Karpas-422 (cell line): ENCODE results near the gene ZCCHC4. TPM values are rescaled to one million over a fixed set of nuclear protein-coding genes. Genes with fewer than 3 reads are reported as not detected.
"Not testable (repeated sequence)": the region's sequence is repeated elsewhere in the genome, so short reads cannot be mapped to it uniquely, and the experiment has no call there.

ENCODE experiments used
- DNase-seq: peaks from one replicate; pipeline ENCODE4 v3.0.0-alpha.2; 2015
- H2AFZ ChIP-seq: fragments of 200-600 bp; sonication (generic); 2 replicates; pipeline ENCODE4 v1.6.1; 2014; ENCODE audit warnings: antibody characterized with exemption, low read length, mixed read lengths
- H3K27ac ChIP-seq: fragments of 200-600 bp; sonication (generic); 2 replicates; pipeline ENCODE4 v1.5.1; 2014; ENCODE audit warnings: mild to moderate bottlenecking, low read length, moderate library complexity
- H3K27me3 ChIP-seq: fragments of 200-600 bp; sonication (generic); 2 replicates; pipeline ENCODE4 v1.6.1; 2014; ENCODE audit warnings: low read length, mixed read lengths
- H3K36me3 ChIP-seq: fragments of 200-600 bp; sonication (generic); 2 replicates; pipeline ENCODE4 v1.6.1; 2014; ENCODE audit warnings: low read length, mixed read lengths; ENCODE audit not compliant: insufficient read depth
- H3K4me1 ChIP-seq: fragments of 200-600 bp; sonication (generic); 2 replicates; pipeline ENCODE4 v1.6.1; 2014; ENCODE audit warnings: mild to moderate bottlenecking, low read length, mixed read lengths
- H3K4me2 ChIP-seq: fragments of 200-600 bp; sonication (generic); 2 replicates; pipeline ENCODE4 v1.6.1; 2014; ENCODE audit warnings: low read length, low read depth, mild to moderate bottlenecking; ENCODE audit not compliant: poor library complexity, severe bottlenecking
- H3K4me3 ChIP-seq: fragments of 200-600 bp; sonication (generic); 2 replicates; pipeline ENCODE4 v1.5.1; 2014; ENCODE audit warnings: mild to moderate bottlenecking, antibody characterized with exemption, low read length, mixed read lengths
- H3K79me2 ChIP-seq: fragments of 200-600 bp; sonication (generic); 2 replicates; pipeline ENCODE4 v1.6.1; 2014; ENCODE audit warnings: mild to moderate bottlenecking, low read length, mixed read lengths
- H3K9ac ChIP-seq: fragments of 200-600 bp; sonication (generic); 2 replicates; pipeline ENCODE4 v1.6.0; 2014; ENCODE audit warnings: low read length
- H3K9me2 ChIP-seq: fragments of 200-600 bp; sonication (generic), shearing (Covaris generic); replicated peaks from 2 replicates; pipeline ENCODE4 v1.6.0; 2014; ENCODE audit warnings: mild to moderate bottlenecking, low read length, moderate library complexity; ENCODE audit not compliant: insufficient read depth
- H3K9me3 ChIP-seq: fragments of 300-700, 200-600 bp; sonication (generic); 2 replicates; pipeline ENCODE4 v1.6.1; 2014; ENCODE audit warnings: low read length, mixed read lengths
- H4K20me1 ChIP-seq: fragments of 200-600 bp; sonication (generic); 2 replicates; pipeline ENCODE4 v1.6.1; 2014; ENCODE audit warnings: mild to moderate bottlenecking, antibody characterized with exemption, low read length, low read depth; ENCODE audit not compliant: insufficient read depth
- total RNA-seq: library from RNA; depleted of rRNA; stranded (reverse); fragments of >200 nt; shearing (Covaris generic); gene quantifications from 2 replicates; pipeline ENCODE4 v1.2.3, GENCODE V29; 2014; ENCODE audit warnings: low replicate concordance

The ZCCHC4 gene
- total RNA-seq, 1 experiment from 2014 or later: 11.7 TPM

DNA sequence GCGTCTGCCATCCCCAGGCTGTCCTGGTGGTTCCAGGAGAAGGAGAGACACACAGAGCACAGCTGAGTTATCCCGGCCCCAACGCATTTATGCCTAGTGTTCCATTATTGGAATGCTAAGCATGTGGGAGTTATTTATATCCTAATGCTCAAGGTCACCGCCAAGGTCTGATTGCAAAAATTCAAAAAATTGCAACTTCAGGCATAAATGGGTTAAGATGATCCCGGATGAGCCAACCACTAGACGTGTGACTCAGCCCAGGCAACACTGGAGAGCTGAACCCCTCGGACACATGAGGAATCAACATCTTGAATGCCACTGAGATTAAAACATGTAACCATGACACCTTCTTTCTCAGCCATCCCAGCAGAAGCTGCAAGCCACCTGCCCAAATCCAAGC, 3.8 kb upstream of the ZCCHC4 start:
- no peaks in the 10 kb centered on the region for H3K9me3 ChIP-seq
- peak; percentile 20 for DNase-seq
- H3K36me3 ChIP-seq: no peaks in the 10 kb centered on the region
- H2AFZ ChIP-seq: no peak overlapping the region
- H3K9me2 ChIP-seq: no peaks in the 10 kb centered on the region
- no peaks in the 10 kb centered on the region for H4K20me1 ChIP-seq
- H3K4me3 ChIP-seq: no peak overlapping the region
- H3K9ac ChIP-seq: no peak overlapping the region
- no peak overlapping the region for H3K4me2 ChIP-seq
- peaks cover 21% of the 10 kb centered on the region for H3K4me1 ChIP-seq
- H3K27me3 ChIP-seq: no peaks in the 10 kb centered on the region
- no peak overlapping the region for H3K27ac ChIP-seq
- peaks cover 11% of the 10 kb centered on the region for H3K79me2 ChIP-seq

DNA sequence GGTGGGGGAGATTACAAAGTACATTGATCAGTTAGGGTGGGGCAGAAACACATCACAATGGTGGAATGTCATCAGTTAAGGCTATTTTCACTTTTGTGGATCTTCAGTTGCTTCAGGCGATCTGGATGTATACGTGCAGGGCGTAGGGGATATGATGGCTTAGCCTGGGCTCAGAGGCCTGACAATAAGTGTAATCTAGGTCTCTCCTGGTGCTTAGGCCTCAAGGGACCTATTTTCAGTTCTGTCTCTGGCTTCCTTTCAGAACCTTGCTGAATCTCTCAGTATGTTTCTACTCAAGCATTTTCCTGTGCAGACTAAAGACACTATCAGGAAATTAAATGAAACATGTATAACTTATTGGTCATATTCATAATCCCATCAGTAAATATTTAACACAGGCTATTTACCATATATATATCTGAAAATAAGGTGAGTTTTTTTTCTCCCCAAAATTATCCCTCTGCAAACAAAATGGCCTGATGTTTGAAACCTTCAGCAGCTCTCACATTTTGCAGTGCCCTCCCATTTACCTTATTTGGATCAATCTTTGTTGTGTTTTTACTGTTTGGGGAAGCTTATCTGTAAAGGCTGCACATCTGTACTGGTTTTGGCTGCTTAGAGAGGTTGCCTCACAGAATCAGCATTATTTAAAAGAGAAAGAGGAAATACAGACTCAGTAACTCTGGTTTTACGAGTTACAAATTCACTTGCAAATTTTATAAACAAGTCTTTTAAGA, 2.3 kb upstream of the ZCCHC4 start:
- H3K79me2 ChIP-seq: peaks cover 22% of the 10 kb centered on the region
- peak overlapping the region; percentile 44 for H3K4me2 ChIP-seq
- H2AFZ ChIP-seq: peak overlapping the region; percentile 89
- H3K27me3 ChIP-seq: no peaks in the 10 kb centered on the region
- H4K20me1 ChIP-seq: no peaks in the 10 kb centered on the region
- no peaks in the 10 kb centered on the region for H3K36me3 ChIP-seq
- no peaks in the 10 kb centered on the region for H3K9me2 ChIP-seq
- peak overlapping the region; percentile 14; the same call in 1 of the 2 replicates for H3K4me3 ChIP-seq
- H3K9me3 ChIP-seq: no peaks in the 10 kb centered on the region
- H3K9ac ChIP-seq: peak overlapping the region; percentile 48
- DNase-seq: peak; percentile 50
- H3K4me1 ChIP-seq: peaks cover 27% of the 10 kb centered on the region
- peak overlapping the region; percentile 3; the same call in 1 of the 2 replicates for H3K27ac ChIP-seq

DNA sequence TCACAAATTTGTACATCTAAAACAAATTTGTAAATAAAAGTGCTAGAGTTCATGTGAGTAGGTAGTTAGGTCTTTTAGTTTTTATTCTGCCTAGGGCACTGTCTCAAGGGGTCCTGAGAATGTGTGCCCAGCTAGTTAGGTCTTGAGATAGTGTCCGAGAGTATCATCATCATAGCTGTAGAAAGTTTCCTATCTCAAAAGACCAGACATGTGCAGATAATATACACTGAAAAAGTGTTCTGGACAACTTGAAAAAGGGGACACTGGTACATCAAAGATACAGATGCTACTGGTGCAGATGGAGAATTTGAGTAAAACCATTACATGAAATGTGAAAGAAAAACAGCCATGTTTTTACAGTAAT, 1.8 kb upstream of the ZCCHC4 start:
- H3K4me3 ChIP-seq: peak overlapping the region; percentile 14; the same call in 1 of the 2 replicates
- no peaks in the 10 kb centered on the region; the same call in 1 of the 2 replicates for H3K36me3 ChIP-seq
- peaks cover 27% of the 10 kb centered on the region for H3K4me1 ChIP-seq
- no peaks in the 10 kb centered on the region for H3K27me3 ChIP-seq
- peak overlapping the region; percentile 44 for H3K4me2 ChIP-seq
- peak overlapping the region; percentile 48 for H3K9ac ChIP-seq
- H3K9me3 ChIP-seq: no peaks in the 10 kb centered on the region
- H4K20me1 ChIP-seq: no peaks in the 10 kb centered on the region
- no peaks in the 10 kb centered on the region for H3K9me2 ChIP-seq
- H3K27ac ChIP-seq: peak overlapping the region; percentile 3; the same call in 1 of the 2 replicates
- peaks cover 22% of the 10 kb centered on the region for H3K79me2 ChIP-seq
- DNase-seq: no peak
- H2AFZ ChIP-seq: peak overlapping the region; percentile 89

DNA sequence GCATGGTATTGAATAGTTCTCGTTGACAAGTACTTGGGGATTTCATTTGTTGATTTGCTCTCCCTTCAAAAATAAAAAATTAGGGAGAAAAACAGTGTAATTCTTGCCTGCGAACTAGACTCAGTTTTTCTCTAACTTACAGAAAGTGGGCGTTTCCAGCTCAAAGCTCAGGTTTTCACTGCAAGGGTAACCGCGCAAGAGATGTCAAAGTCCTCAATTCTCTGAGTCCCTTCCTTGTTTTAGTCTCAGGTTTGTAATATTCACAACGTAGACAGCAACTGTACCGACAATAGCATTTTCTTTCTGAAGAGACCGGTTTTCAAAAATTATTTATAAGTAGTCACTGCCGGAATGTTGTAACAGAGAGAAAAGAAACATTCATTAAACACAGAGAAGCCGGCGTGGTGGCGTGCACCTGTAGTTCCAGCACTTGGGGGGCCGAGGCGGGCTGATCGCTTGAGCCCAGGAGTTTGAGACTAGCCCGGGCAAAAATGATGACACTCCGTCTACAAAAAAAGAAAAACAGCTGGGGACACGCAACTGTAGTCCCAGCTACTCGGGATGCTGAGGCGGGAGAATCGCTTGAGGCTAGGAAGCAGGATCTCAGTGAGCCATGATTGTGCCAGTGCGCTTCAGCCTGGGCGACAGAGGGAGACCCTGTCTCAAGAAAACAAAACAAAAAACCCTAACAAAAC, 774 bp downstream of the ZCCHC4 start:
- no peak overlapping the region for H3K27ac ChIP-seq
- H3K9me2 ChIP-seq: no peaks in the 10 kb centered on the region
- peak overlapping the region; percentile 82 for H3K9ac ChIP-seq
- peak overlapping the region; percentile 92 for H3K4me3 ChIP-seq
- no peaks in the 10 kb centered on the region for H3K9me3 ChIP-seq
- DNase-seq: peak; percentile 66
- H3K4me1 ChIP-seq: peaks cover 27% of the 10 kb centered on the region
- peak overlapping the region; percentile 58 for H2AFZ ChIP-seq
- H3K4me2 ChIP-seq: peak overlapping the region; percentile 81
- H3K79me2 ChIP-seq: peaks cover 29% of the 10 kb centered on the region
- no peaks in the 10 kb centered on the region; the same call in 1 of the 2 replicates for H3K36me3 ChIP-seq
- no peaks in the 10 kb centered on the region for H3K27me3 ChIP-seq
- H4K20me1 ChIP-seq: no peaks in the 10 kb centered on the region

DNA sequence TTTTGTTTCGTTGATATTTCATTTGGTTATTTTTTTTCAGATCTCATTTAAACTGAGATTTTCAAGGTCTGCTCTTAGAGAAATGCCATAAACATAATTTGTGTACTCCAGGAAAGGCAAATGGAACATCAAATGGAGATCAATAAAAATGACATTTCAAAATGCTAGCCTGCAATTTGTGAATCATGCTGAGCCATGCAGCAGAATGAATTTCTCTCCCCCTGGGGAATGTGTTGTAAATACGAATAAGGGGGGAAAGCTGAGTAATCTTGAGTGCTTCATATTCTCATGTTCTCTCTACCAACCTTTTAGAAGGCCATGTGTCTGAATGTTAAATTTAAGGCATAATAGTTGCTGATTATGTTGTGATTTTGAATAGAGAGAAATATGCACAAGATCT, 7.8 kb downstream of the ZCCHC4 start:
- H3K36me3 ChIP-seq: peaks cover 6% of the 10 kb centered on the region; the same call in 1 of the 2 replicates
- H3K9ac ChIP-seq: no peak overlapping the region
- no peaks in the 10 kb centered on the region for H3K9me3 ChIP-seq
- peaks cover 12% of the 10 kb centered on the region for H3K79me2 ChIP-seq
- H3K4me2 ChIP-seq: no peak overlapping the region
- H3K9me2 ChIP-seq: no peaks in the 10 kb centered on the region
- no peaks in the 10 kb centered on the region for H4K20me1 ChIP-seq
- H2AFZ ChIP-seq: no peak overlapping the region
- no peak overlapping the region for H3K4me3 ChIP-seq
- no peak overlapping the region for H3K27ac ChIP-seq
- no peaks in the 10 kb centered on the region for H3K27me3 ChIP-seq
- H3K4me1 ChIP-seq: no peaks in the 10 kb centered on the region
- DNase-seq: no peak

DNA sequence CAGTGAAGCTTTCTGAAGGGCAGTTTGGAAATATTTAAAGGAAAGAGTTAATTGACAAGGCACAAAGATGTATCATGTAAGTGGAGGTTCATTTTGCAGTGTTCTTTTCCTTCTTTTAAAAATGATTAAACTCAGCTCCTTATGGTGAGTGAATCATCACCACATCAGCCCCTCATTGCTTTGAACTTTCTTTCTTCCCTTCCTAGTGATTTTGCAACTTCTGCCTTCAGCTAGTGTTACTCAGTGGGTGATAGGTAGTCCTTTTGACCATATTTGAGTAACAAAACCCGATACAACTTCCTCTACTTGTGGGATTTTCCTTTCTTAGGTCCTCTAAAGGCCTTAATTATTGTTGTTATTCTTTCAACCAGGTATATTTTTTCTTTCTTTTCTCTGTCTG, 8.2 kb downstream of the ZCCHC4 start:
- H3K4me1 ChIP-seq: no peaks in the 10 kb centered on the region
- H3K9ac ChIP-seq: no peak overlapping the region
- H3K27me3 ChIP-seq: no peaks in the 10 kb centered on the region
- H3K4me2 ChIP-seq: no peak overlapping the region
- H4K20me1 ChIP-seq: no peaks in the 10 kb centered on the region
- peaks cover 6% of the 10 kb centered on the region; the same call in 1 of the 2 replicates for H3K36me3 ChIP-seq
- H3K27ac ChIP-seq: no peak overlapping the region
- H3K9me3 ChIP-seq: no peaks in the 10 kb centered on the region
- H3K79me2 ChIP-seq: peaks cover 13% of the 10 kb centered on the region
- no peaks in the 10 kb centered on the region for H3K9me2 ChIP-seq
- H3K4me3 ChIP-seq: no peak overlapping the region
- DNase-seq: no peak
- no peak overlapping the region for H2AFZ ChIP-seq

DNA sequence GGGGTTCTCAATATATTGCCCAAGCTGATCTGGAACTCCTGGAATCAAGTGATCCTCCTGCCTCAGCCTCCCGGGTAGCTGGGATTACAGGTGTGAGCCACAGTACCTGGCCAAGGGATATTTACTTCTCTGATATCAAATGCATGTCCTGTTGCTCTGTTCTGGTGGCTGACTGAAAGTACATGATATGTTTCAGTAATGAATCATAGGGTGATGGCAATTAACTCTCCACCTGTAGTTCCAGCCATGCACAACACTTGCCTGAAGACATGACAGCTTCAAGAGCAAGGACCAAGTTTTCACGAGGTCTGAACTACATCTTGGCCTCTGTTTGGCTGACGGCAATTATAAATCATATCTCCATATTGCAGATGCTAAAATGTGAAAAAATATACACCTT, 9.1 kb downstream of the ZCCHC4 start:
- DNase-seq: no peak
- Histone ChIP-seq H3K9me3 (no peaks in the 10 kb centered on the region), H3K36me3 (peaks cover 6% of the 10 kb centered on the region; the same call in 1 of the 2 replicates), H3K27ac (no peak overlapping the region), H3K9me2 (no peaks in the 10 kb centered on the region), H3K27me3 (no peaks in the 10 kb centered on the region), H3K4me2 (no peak overlapping the region), H3K4me3 (no peak overlapping the region), H3K79me2 (peaks cover 19% of the 10 kb centered on the region), H4K20me1 (no peaks in the 10 kb centered on the region), H3K4me1 (no peaks in the 10 kb centered on the region), H3K9ac (no peak overlapping the region), H2AFZ (no peak overlapping the region)

DNA sequence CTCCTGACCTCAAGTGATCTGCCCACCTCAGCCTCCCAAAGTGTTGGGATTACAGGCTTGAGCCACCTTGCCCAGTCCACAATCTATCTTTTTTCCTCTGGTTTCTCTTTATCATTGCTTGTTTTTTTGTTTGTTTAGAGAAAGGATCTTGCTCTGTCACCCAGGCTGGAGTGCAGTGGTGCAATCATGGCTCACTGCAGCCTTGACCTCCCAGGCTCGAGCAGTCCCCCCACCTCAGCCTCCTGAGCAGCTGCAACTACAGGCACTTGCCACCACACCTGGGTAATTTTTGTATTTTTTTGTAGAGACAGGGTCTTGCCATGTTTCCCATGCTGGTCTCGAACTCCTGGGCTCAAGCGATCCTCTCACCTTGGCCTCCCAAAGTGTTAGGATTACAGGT, 15.9 kb downstream of the ZCCHC4 start:
- not testable (repeated sequence) for H3K27ac ChIP-seq, H3K4me1 ChIP-seq, H3K36me3 ChIP-seq, H3K9ac ChIP-seq, H3K4me2 ChIP-seq, H4K20me1 ChIP-seq, H2AFZ ChIP-seq, H3K27me3 ChIP-seq, DNase-seq, H3K4me3 ChIP-seq, H3K9me3 ChIP-seq, H3K9me2 ChIP-seq
- H3K79me2 ChIP-seq: peaks cover 31% of the 10 kb centered on the region
